Gastrocnemius medialis (tissue), 4 donors: ENCODE data around the gene WFS1. TPM values are rescaled to one million over a fixed set of nuclear protein-coding genes. Genes with fewer than 3 reads are reported as not detected.

ENCODE experiments used
- ATAC-seq, 2 donors: fragments of 150-250 bp; one replicate each; pipeline ENCODE4 v1.9.1; 2016
- DNase-seq, 2 donors: peaks; one replicate each; pipeline ENCODE4 v3.0.0-alpha.2; 2019
- H3K27ac ChIP-seq, 4 donors: fragments of 200-600 bp; sonication (generic); 1 replicate in 1 of 4; 2 replicates in 3 of 4; pipeline ENCODE4 v1.5.1; 2016 to 2018; ENCODE audit warnings: mild to moderate bottlenecking in 2 of 4, moderate library complexity in 1 of 4
- H3K27me3 ChIP-seq, 3 donors: fragments of 200-600 bp; sonication (generic) in 2 of 3; 1 replicate in 1 of 3; 2 replicates in 2 of 3; pipeline versions ENCODE4 v1.5.1 to v1.6.0; 2016 to 2019; ENCODE audit warnings: mild to moderate bottlenecking in 1 of 3, moderate library complexity in 1 of 3
- H3K36me3 ChIP-seq, 2 donors: fragments of 200-600 bp; sonication (generic) in 1 of 2; one replicate each; pipeline ENCODE4 v1.5.1; 2017 to 2018
- H3K4me1 ChIP-seq, 2 donors: fragments of 200-600 bp; sonication (generic) in 1 of 2; one replicate each; pipeline ENCODE4 v1.5.1; 2016 to 2017; ENCODE audit warnings: mild to moderate bottlenecking in 2 of 2
- H3K4me3 ChIP-seq, 4 donors: fragments of 200-600 bp; sonication (generic) in 3 of 4; 1 replicate in 1 of 4; 2 replicates in 3 of 4; pipeline ENCODE4 v1.5.1; 2016 to 2019; ENCODE audit warnings: mild to moderate bottlenecking in 2 of 4
- H3K9me3 ChIP-seq, 3 donors: fragments of 200-600 bp; sonication (generic) in 2 of 3; 1 replicate in 1 of 3; 2 replicates in 2 of 3; pipeline ENCODE4 v1.5.1; 2016 to 2019
- CTCF ChIP-seq, 5 experiments: fragments of 450-650 bp in 3 of 5; fragments of 200-600 bp in 2 of 5; sonication (generic) in 2 of 5; IDR thresholded peaks in 4 of 5; conservative IDR thresholded peaks in 1 of 5; 1 replicate in 4 of 5; 2 replicates in 1 of 5; pipeline ENCODE4 v1.5.1; 2016 to 2019; ENCODE audit warnings: antibody characterized with exemption in 5 of 5, mild to moderate bottlenecking in 3 of 5, moderate library complexity in 3 of 5
- POLR2A ChIP-seq, 2 donors: fragments of 450-650 bp; IDR thresholded peaks; one replicate each; pipeline ENCODE4 v1.6.1; 2017; ENCODE audit warnings: antibody characterized with exemption in 2 of 2, mild to moderate bottlenecking in 2 of 2, moderate library complexity in 2 of 2
- in situ Hi-C, 4 donors: fragments of 200-750 bp; cut with MboI; loops; one replicate each; pipeline versions ENCODE4 v1.15.0 to v1.8.0; 2017; ENCODE audit warnings: low sequenced_read_pairs in 4 of 4
- intact Hi-C: fragments of 100-400 bp; cut with DNase I; formaldehyde crosslinking; loops from one replicate; pipeline ENCODE4 v1.15.1; 2023; ENCODE audit warnings: low total_unique reads
- total RNA-seq, 4 donors: library from RNA; depleted of rRNA; stranded (reverse); fragments of >200 nt; gene quantifications; one replicate each; pipeline versions ENCODE4 v1.1.0 to v1.2.3, GENCODE V29; 2016

Gene WFS1
- total RNA-seq, 4 donors from 2014 or later: 13.6 to 23.7 (median 15.6) TPM

GRCh38 chr4:6239968-6240367 is 29.7 kb upstream of the WFS1 start:
- intact Hi-C loops: no loop called here

GRCh38 chr4:6241062-6241845 is 28.4 kb upstream of the WFS1 start:
- in situ Hi-C loops: no loop called here
- Histone ChIP-seq H3K27me3 (peaks cover 13 to 35% (median 27%) of the 10 kb centered on the region in 3 donors), H3K36me3 (no peaks in the 10 kb centered on the region), H3K9me3 (no peaks in the 10 kb centered on the region), H3K4me1 (no peaks in the 10 kb centered on the region), H3K4me3 (no peak overlapping the region), H3K27ac (no peak overlapping the region)
- ATAC-seq (no peak), DNase-seq (no peak)
- TF ChIP-seq POLR2A (IDR thresholded peaks at IDR 0.05) (no peak), CTCF (IDR thresholded peaks at IDR 0.05 in 4 of 5, conservative IDR thresholded peaks at IDR 0.05 in 1 of 5) (no peak)
- intact Hi-C loops: no loop called here

More at GRCh38 chr4:6239968-6240367, 29.7 kb upstream of the WFS1 start:
- Histone ChIP-seq H3K27ac (no peak overlapping the region), H3K27me3 (peaks cover 0 to 23% (median 17%) of the 10 kb centered on the region in 3 donors), H3K4me1 (no peaks in the 10 kb centered on the region), H3K4me3 (no peak overlapping the region), H3K36me3 (no peaks in the 10 kb centered on the region), H3K9me3 (no peaks in the 10 kb centered on the region)
- no peak for DNase-seq
- TF ChIP-seq POLR2A (IDR thresholded peaks at IDR 0.05) (no peak), CTCF (IDR thresholded peaks at IDR 0.05 in 4 of 5, conservative IDR thresholded peaks at IDR 0.05 in 1 of 5) (no peak)
- in situ Hi-C loops: no loop called here
- ATAC-seq: no peak

GRCh38 chr4:6242271-6243029 is 27.2 kb upstream of the WFS1 start:
- Histone ChIP-seq H3K4me1 (no peaks in the 10 kb centered on the region), H3K9me3 (no peaks in the 10 kb centered on the region), H3K36me3 (no peaks in the 10 kb centered on the region), H3K27me3 (peaks cover 18 to 35% (median 30%) of the 10 kb centered on the region in 3 donors), H3K4me3 (no peak overlapping the region), H3K27ac (no peak overlapping the region)
- intact Hi-C loops: no loop called here
- TF ChIP-seq CTCF (IDR thresholded peaks at IDR 0.05 in 4 of 5, conservative IDR thresholded peaks at IDR 0.05 in 1 of 5) (no peak), POLR2A (IDR thresholded peaks at IDR 0.05) (no peak)
- in situ Hi-C loops: no loop called here
- DNase-seq (no peak), ATAC-seq (no peak)

DNA sequence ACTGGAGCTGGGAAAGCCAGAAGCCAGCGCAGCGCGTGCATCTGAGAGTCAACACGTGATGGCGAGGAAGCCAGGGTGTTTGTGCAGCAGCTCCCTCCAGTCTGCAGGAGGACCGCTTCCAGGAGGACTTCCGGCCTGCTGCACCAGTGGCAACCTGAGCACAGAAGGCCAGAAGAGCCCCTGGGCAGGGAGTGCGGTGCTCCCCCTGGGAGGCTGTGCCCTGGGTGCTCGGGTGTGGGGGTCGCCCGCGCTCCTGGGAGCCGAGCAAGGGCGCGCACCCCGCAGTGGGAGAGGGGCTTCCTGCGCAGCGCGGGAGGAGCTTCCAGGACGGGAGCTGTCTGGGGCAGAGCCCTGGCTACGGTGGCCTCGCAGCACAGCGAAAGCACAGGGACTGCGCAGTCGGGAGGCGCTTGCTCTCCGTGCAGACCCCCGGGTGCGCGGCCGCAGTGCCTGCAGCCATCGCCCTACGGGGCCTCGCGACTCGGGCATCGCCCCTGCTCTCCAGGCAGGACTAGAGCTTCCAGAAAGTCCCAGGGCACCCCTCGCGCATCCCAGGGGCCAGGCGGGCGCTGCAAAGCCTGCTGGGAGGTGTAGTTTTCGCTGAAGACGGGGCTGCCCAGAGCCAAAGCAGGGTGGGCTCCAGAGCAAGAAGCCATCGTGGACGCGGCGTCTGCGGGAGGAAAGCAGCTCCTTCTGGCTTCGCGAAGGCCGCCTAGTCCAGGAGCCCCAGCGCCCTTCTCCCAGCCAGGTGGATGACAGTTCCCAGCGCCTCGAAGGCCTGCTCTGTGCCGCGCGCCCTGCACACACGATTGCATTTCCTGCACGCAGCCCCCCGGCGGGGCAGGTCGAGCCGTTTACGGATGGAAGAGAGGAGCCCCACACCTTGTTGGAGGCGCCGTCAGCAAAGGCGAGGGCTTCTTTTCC is 24.1 kb upstream of the WFS1 start:
- no peak for DNase-seq
- intact Hi-C loops (no loop called here), in situ Hi-C loops (no loop called here)
- peaks cover 24 to 38% (median 38%) of the 10 kb centered on the region in 3 donors for H3K27me3 ChIP-seq
- no peak overlapping the region for H3K27ac ChIP-seq
- TF ChIP-seq POLR2A (IDR thresholded peaks at IDR 0.05) (no peak), CTCF (IDR thresholded peaks at IDR 0.05 in 4 of 5, conservative IDR thresholded peaks at IDR 0.05 in 1 of 5) (no peak)
- ATAC-seq: no peak
- no peaks in the 10 kb centered on the region for H3K4me1 ChIP-seq
- peak overlapping the region in 3 of 4 donors; percentile 9 to 32 (median 24) for H3K4me3 ChIP-seq
- H3K36me3 ChIP-seq: no peaks in the 10 kb centered on the region
- H3K9me3 ChIP-seq: no peaks in the 10 kb centered on the region
